ENCODE data around the gene ZNF492.
"Not testable (repeated sequence)": the region's sequence is repeated elsewhere in the genome, so short reads cannot be mapped to it uniquely, and the experiment has no call there.

Gene ZNF492

DNA sequence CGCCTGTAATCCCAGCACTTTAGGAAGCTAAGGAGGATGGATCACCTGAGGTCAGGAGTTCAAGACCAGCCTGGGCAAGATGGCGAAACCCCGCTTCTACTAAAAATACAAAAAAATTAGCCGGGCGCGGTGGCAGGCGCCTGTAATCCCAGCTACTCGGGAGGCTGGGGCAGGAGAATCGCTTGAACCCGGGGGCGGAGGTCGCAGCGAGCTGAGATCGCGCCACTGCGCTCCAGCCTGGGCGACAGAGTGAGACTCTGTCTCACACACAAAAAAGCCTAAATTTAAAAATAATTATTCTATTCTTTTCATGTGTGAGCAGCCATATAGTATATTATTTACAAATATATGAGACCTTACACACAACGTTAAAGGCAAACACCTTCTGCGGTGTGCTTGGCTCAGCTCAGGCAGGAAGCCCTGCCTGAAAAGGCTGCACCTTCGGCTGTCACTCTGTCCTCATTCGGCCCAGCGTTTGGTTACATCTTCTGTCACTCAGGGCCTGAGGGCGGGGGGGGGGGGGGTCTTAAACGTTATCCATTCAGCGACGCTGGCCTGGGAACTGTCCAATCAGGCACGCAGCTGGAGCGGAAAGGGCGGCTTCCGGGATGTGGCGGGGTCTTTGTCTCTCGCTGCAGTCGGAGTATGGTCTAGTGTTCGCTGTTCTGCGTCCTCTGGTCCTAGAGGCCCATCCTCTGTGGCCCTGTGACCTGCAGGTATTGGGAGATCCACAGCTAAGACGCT lies at the start of gene ZNF492:
Gene ZNF492 (plus strand): TSS at position 619 of the 744 bp plus-strand sequence. CDS start 19,076 bp downstream, outside the sequence.
- peak; percentile 82 for DNase-seq

DNA sequence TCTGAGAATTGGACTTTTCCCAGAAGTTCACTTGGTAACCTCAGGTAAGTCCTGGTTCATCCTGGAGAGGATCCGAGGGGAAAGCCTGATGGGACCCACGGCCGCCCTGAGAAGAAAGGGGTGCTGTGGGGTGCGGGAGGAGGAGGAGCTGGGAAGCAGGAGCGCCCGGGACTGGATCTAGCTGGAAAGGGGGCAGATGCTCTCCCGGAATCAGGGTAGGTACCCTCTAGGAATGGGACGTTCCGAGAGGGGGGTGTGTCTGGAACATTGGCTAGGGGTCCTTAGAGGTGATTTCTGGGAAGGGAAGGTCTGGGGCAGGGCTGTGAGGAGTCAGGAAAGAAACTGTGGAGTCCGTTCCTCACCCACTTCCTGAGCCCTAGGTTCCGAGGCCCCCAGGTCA lies 38.7 kb upstream of the ZNF492 start:
- no peak for DNase-seq

DNA sequence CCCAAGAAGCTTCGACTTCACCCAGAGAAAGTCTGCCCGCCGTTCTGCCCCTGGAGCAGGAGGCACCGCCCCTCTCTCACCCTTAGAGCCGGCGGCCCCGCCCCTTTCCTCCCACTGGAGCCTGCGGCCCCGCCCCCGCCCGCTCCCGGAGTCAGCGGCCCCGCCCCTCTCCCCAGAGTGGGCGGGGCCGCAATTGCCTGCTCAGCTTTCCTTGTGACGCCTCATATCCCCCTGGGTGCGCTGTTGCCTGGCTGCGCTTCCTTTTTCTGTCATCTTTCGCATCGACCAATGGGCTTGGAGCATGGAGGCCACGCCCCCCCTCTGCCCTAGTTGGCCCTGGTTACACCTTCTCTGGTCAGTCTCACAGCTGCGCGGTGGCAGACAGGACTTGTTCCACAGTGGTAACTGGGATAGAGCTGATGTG lies 38.2 kb upstream of the ZNF492 start:
- DNase-seq: no peak

DNA sequence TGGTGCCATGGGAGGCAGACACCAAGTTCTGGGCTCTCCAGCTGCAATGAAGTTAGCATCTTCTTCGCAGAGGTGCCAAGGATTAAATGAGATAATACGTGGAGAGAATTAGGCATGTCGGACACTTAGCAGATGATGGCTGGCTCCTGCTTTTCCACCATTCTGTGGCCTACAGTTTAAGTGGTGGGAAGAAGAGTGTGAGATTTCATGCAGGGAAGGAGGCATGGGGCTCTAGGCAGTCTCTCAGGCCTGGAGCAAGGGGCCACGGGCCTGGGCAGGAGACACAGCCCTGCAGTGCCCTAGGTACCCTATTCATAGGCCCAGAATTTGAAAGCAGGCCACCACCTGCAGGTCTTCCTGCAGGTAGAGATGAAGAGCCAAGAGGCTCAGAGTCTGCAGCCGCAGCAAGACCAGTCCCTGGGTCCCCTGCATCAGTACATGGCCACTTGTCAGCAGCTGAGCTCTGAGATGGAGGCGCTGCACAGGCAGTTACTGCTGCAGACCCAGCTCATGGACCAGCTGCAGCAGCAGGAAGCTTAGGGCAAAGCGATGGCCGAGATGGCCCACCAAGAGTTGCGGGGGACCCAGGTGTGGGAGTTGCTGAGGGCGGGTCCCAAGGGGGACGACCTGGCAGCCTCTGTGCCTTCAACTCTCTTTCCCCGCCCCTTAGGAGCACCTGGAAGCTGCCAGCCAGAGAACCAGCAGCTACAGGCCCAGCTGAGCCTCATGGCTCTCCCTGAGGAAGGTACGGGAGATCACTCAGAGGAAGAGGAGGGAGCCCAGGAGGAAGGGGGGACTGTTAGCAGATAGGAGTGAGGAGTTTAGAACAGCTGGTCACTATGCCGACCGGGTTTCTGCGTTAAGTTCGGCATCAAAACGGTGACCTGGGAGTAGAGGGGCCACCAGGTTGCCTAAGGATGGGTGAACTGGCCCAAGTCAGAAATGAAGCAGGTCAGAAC lies 33.2 kb upstream of the ZNF492 start:
- no peak for DNase-seq

DNA sequence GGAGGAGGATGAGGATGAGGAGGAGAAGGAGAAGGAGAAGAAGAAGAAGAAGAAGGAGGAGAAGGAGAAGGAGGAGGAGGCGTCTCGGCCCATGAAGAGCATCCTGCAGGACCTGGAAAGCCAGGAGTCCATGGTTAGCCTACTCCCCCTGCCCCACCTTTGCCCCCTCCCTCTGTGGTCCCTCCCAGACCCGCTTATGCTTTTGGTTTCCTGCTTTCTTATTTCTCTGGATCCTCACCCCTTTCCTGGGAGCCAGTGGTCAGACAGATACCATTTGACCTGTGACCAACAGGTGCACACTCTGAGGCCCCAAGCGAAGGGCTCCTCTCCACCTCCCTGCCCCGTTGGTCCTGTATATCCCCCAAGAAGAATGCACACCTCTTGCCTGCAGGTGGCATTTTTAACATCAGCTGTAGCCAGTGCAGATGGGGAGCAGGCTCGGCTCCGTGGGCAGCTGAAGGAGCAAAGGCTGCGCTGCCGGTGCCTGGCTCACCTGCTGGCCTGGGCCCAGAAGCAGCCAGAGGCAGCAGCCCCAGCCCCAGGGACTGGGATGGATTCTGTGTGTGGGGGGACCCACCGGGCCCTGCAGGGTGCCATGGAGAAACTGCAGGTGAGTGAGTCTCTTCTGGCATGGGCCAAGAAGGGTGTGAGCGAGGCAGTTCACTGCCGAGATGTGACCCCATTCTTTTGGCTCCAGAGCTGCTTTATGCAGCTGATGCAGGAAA lies 32.1 kb upstream of the ZNF492 start:
- DNase-seq: no peak

DNA sequence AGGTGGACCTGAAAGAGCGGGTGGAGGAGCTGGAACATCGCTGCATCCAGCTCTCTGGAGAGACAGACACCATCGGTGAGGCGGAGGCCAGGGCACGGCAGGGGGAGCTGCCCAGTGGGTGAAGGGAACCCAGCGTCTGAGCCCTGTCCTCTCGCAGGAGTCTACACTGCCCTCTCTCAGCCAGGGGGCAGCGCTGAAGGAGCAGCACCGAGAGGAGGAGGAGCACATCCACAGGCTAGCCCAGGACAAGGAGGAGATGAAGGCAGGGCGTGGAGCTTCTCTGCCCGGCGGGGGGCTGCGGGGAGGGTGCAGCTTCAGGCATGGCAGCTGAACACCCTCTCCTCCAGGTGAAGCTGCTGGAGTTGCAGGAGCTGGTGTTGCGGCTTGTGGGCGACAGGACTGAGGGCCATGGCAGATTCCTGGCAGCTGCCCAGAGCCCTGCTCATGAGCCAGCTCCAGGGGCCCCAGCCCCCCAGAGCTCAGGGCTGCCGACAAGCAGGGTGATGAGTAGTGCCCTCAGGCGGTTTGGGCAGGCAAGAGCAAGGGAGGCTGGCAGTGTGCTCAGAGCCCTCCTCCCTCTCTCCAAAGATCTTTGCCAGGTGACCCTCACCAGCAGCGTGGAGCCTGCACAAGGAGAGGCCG lies 31.4 kb upstream of the ZNF492 start:
- no peak for DNase-seq

DNA sequence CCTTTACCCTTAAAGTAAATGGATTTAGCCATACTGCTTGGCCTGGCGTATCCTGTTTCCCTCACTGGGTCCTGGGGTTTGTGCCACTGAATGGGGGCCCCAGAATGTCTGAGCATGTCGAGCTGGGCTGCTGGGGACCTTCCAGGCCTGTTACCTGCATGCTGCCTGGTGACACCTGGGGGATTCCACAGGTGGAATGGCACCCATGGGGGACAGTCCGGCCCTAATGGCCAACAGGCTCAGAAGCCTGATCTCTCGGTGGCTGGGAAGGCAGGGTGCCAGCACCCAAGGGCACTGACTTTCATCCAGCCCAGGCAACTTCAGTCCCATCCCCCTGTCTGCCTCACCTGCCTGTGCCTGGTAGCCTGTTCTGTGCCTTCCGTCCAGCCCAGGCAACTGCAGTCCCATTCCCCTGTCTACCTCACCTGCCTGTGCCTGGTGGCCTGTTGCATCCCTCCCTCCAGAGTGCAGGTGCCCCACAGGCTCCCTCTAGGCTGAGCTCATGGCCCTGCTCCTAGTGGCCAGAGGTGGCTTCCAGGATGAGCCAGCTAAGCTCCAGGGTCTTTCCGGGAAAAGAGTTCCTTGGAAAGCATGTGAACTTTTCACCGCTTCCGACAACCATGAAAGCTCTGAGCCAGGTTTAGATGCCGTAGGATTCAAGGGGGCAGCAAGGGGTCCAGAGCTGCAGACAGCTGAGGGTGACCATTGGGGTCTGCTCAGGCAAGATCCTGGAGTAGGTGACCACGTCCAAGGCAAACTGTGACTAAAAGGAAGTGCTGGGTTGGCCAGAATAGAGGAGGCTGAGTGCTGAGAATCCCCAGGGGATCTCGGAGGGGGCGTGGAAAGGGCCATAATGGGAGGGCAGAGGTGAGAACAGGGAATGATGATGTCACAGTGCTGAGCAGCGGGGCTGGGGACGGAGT lies 30.3 kb upstream of the ZNF492 start:
- DNase-seq: no peak

DNA sequence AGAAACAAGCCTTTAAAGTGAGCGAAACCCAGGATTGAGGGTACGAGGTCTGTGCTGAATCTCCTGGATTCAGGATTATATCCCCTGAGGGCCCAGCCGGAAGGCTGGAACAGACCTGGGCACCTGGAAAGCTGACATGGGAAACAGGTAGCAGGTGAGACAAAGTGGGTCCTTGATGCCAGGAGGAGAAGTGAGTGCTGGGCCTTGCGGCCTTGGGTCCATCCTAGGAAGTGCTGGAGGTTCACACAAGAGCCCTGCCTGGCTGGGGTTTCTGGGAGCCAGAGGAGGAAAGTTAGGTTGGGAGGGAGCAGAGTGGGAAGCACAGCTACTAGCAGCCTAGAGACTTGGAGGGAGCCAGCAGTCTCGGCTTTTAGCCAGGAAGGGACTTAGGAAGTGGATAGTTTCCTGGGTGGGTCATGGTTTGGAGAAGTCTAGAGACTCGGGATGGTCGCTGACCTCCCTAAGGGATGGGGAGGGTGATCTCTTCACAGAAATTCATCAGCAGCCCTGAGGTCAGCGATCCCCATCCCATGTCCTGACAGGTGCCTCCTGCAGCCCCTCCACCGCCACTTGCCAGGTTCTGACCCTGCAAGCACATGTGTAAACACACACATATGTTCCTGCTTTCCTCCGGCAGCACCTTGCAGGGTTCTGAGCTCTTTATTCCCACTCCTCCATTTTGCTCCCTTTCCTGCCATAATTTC lies 29.4 kb upstream of the ZNF492 start:
- DNase-seq: no peak

DNA sequence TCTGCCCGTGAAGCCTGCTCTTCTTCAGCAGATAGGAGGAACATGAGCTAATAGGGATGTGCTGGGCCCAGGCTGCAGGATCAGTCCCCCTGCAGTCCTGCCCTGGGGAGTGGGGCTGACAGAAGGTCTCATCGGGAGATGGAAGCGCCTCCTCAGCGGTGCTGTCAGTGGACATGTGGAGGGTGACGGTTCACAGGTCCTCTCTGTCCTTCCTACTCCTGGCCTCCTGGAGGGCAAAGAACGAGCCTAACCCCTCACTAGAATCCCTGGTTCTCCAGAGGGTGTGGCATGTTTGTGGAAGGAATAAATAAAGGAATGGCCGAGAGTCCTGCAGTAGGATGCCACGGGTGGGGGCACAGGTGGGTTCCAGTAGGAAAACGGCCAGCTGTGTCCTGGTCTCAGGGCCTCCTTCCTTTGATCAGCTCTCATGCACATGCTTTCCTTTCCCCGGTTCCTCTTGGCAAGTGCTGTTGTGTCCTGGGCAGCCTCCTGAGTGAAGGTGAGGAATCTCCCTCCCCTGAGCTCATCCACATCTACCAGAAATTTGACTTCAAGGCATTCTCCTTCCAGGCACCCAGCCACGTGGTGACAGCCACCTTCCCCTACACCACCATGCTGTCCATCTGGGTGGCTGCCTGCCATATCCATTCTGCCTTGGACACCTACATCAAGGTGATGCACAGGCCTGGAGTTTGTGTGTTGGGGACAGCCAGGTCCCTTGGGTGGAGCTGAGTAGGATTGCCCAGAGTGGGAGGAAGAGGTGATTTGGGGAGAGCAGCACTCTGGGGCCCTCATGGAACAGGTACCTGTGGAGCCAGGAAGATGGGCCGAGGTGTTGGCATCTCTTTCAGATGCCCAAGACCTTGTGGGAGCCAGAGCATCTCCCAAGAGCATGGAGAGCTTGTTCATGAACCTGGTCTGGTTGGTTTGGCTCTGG lies 28.6 kb upstream of the ZNF492 start:
- no peak for DNase-seq

DNA sequence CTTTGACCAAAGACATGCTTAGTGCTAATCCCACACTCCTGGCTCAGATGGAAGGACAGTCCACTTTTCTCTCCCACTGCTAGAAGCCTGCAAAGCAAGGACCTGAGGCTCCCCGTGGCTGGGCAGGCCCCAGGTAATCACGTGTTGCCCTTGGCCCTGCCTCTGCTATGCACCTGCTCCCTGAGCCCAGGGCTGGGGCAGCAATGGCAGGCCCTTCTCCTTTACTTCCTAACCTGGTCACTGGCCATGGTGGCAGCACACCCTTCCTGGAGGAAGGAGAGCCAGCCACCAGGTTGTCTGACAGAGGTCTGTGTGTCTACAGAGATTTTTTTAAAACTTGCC lies 27.9 kb upstream of the ZNF492 start:
- no peak for DNase-seq

DNA sequence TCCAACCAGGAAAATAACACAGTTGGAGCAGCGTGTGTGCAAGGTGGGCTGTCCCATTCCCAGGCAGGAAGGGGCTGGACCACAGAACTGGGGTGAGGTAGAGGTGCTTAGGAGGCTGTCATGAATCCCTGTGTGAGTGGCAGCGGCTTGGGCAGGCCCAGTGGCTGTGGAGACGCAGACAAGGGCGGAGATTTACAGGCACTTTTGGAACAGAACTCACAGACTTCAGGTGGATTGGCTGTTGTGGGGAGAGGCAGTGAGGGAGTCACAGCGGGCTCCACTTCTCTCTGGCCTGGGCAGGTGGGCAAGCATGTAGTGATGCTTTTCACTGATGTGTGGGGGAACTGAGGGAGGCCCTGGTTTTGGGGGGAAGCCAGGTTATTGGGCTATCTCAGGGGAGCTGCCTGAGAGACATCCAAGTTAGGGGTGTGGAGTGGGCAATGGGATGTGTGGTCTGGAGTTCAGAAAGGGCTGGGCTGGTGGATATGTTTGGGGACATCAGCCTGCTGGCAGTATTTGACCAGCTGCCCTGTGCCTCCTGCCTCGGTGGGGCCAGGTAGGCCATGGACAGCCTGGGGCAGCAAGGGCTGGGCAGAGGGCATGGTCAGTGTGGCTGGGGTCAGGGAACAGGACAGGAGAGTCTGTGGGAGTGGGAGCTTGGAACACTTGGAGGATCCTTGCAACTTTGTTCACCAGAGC lies 27.0 kb upstream of the ZNF492 start:
- DNase-seq: no peak

DNA sequence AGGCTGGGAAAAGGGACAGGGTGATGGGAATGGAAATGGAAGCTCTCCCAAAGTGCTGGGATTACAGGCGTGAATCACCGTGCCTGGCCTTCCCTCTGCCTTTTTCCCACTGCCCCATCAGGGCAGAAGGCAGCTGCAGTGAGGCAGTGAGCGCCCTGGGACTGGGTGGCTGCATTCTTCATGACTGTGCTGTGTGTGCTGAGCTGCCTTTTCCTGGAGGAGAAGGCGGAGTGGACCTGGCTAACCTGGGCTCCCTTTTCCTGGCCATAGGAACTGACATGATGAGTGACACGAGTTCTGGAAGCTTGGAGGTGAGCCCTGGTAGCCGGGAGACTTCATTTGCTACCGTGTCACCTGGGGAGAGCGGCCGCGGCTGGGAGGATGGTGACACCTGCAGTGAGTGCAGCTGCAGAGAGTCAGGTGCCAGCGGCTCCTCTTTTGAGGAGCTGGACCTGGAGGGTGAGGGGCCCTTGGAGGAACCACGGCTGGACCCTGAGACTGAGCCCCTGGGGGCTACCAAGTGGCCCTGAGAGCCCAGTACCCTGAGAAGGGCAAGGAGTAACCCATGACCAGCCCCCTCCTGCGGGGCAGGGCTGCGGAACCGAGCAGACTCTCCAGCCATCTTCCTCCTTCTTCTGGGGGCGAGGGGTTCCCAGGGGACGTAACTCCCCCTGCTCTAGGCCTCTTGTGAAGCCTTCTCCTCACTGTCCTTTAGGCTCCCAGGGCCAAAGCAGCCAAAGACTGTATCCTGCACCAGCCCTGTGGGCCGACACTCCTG lies 26.3 kb upstream of the ZNF492 start:
- no peak for DNase-seq

DNA sequence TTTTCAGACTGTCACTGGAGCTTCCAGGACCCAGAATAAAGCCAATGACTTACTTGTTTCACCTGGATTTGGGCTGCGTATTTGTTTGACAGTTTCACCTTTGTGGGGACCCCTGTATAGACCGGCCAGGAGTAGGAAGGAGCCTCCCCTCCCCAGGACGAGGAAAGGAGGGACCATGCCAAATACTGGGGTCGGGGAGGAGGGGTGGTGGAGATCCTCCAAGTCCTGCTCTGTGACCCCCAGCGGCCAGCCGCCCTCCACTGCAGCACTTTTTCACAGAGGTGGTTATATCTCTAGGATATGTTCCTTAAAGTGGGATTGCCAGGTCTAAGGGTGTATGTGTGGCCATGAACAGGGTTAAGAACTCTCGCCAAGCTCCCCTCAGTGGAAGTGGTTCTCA lies 25.7 kb upstream of the ZNF492 start:
- no peak for DNase-seq

DNA sequence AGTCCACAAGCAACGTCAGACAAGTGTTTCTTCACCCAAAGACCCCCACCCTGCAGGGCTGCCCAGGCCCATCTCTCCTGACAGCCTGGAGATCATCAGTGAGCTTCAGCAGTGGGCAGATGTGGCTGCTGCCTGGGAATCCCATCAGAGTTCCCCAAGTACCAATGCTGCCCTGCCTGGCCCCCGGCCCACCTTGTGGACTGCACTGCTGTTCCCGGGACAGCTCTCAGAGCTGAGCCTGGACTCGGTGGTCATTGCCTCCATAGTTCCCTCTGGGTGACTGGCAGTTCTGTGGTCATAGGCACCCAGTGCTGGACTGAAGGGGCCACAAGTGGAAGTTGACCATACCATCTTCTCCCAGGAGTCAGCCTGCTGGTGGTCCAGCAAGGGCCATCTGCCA lies 24.5 kb upstream of the ZNF492 start:
- DNase-seq: no peak

DNA sequence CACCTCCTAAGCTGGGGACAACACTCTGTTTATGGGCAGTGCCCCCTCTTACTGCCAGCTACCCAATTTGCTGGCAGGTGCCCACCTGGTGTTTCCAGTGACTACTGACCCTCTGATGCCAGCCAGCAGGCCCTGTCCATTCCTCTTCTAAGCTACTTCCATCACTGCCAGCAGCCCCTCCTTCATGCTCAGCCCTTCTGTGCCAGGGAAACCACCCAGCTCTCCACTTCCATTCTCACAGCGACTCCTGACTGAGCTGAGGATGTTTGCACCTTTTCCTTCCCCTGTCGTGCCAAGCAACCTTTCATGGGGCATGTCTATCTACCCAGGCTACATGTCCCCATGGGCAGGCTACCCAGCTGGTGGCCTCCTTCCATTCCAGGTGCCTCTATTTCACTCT lies 24.0 kb upstream of the ZNF492 start:
- DNase-seq: no peak

DNA sequence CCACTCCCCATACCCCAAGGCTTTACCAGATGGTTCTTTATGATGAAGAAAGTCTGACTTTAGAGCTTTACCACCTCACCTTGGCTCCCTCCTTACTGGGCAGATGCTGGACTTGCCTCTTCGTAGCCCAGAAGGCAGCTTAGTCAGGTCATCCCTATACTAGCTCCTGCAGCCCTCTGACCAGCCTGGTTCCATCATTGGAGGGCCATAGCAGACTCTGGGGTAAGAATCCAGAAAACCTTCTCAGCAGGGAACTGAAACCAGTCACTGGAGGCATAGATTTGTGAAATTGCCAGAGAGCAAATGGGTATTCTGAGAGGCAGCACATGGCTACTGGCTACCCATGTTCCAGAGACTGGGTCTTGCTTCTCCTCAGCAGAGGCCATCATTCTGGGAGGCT lies 21.8 kb upstream of the ZNF492 start:
- DNase-seq: no peak

DNA sequence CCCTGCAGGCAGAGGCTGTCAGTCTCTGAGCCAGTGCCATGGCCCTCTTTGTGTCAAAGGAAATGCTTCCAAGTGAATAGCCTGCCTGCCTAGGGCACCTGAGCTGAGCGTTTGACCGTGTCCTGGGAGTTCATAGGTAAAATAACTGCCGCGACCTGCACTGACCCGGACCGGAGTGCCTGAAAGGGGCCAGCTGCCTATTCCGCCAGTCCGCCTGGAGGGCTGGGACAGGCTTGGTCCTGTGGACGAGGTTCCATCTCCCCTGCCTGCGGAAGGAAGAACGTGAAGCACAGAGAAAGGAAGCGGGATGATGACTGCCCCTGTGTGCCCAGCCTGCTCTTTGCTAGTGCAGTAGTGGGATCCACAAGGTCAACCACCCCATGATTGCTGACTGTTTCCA lies 17.5 kb upstream of the ZNF492 start:
- no peak for DNase-seq

DNA sequence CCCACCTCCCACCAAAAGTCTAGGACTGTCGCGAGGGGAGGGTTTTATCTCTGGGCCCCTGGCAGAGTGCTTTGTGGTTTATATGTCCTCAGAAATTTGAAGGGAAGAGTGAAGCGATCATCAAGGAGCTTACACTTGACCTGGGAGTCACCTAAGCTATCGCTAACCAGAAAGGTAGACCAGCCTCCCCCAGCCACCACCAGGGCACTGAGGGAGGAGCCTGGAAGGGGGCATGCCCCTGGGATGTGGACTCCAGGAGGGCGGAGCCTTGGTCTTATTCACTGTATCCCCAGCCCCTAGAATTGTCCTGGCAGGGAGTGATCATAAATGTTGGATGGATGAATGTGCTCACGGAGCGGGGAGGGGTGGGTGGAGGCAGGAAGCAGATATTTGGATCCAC lies 16.9 kb upstream of the ZNF492 start:
- DNase-seq: not testable (repeated sequence)

Data from CD4-positive, alpha-beta T cell treated with Interleukin-21 for 1 hour (primary cell).